ENCODE results near the gene SRGAP3.

SRGAP3 gene

DNA sequence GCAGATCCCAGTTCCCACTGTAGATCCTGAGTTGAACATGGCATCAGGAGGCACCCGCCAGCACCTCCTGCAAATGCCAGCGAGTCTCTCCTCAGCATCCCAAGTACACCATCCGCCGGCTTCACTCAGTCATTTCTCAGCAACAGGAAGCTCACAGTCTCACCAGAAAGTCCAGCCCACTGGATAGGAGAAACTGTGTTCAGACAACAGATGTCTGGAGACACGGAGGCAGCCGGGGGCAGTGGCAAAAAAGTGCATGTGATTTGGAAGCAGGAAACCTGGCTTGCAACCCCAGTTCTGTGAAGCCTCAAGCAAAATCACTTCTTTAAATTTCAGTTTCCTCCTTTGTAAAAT lies 68.7 kb downstream of the SRGAP3 start:
- in situ Hi-C loops (cut with MboI; ENCODE audit: low sequenced_read_pairs), result no loop called here

DNA sequence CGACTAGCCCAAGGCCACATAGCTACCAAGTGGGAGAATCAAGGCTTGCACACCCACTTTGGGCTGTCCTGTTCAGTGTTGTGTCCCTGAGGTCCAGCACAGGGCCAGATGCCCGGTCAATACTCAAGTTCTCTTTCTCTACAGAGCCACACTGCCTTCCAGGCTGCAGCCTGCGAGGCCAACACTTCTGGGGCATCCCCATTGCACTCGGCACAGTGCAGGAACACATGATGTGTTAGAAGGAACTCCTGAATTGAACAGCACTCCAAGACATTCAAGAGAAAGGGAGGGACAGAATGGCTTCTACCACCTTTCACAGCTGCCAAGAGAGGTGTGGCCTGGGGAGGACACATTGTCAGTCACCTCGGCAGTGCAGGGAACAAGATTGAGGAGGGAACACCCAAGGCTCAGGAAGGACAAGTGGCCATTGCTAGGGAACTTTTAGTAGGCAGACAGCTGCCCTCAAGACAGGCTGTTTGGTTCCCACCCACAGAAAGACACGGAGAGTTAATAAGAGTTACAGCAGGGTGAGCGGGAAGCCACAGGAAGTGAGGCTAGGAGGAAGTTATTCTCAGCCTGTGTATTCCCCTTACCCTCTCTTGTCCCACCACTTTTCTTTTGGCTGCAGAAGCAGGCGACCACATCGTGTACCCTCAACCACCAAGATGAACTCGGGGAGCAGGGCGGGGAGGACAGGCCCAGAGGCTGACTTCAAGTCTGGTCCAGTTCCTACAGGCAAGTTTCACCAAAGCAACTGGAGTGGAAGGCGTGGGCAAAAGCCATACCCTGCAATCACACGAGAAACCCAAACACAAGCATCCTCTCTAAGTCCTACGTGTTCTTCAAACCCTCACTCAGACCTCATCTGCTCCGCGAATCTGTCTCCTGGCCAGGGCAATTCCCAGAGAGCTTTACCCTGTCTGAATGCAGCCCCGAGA lies 69.4 kb downstream of the SRGAP3 start:
- in situ Hi-C loops (cut with MboI; ENCODE audit: low sequenced_read_pairs), result no loop called here

DNA sequence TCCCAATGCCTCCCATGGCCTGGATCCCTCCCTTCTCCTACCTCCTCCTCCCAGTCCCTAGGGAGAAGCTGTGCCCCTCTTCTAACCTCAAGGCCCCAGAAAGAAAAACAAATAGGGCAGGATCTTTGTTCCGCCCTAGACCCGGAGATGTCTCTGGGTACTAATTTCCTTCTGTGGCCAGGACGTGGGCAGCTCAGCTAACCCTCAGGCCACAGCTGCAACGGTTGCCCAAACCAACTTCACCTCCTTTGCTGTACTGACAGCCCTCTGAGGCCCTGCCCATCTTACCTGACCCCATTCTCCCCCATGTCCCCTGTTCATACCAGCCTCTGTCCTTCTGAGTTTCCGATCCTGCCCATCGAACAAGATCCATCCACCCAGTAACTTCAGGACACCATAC lies 70.7 kb downstream of the SRGAP3 start:
- in situ Hi-C loops (cut with MboI; ENCODE audit: low sequenced_read_pairs), result no loop called here

DNA sequence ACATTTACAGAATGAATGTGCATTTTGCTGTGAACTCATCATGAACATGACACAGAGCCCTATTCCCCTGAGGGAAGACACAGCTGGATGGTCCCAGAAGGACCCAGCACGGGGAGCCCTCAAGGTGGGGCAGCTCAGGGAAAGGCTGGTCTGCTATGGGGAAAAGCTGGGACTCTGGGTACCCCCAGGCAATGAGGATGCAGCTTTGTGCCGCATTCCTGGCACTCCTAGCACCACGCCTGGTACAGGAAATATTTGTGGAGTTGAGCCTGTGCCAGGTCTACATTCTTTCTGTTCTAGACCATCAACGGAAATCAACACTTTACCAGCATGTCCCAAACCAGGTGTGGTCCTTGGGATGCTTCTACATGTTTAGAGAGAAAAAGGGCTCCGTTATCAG lies 74.0 kb downstream of the SRGAP3 start:
- in situ Hi-C loops (cut with MboI; ENCODE audit: low sequenced_read_pairs), result no loop called here

DNA sequence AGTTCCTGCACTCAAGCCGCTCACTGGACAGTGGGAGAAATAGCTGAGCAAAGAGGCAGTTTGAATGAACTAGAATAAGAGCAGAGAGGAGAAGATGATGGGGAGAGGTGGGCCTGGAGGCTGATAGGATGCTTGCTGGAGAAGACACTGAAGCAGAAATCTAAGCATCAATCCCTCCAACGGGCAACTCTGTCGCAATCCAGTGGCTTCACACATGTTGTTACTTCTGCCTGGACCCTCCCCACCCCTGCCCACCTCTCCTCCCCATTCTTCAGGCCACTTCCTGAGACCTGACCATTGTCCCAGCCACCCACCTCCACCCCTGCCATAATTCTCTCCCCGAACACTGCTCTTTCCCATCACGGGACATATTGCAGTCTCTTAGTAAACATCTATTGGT lies 76.0 kb downstream of the SRGAP3 start:
- in situ Hi-C loops (cut with MboI; ENCODE audit: low sequenced_read_pairs), result no loop called here

DNA sequence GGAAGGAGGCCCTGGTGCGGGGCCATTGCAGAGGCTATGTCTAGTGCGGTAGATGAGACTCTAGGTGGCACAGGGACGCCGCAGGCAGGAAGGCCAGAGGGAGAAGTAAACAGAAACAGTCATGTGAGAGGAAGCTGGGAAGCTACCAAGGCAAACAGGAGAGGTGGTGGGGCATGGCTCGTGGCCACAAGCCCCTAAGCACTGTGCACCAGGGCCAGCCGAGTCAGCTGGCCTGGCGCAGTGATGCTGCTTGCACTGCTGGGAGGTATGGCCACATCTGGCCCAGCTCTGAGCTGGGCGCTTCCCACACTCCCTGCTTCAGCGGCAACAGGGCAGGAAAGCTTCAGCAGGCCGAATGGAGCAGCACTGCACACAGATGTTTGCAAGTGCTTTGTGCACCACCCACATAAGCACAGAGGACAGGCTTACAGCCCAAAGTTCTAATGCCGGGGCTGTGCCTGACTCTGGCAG lies 76.6 kb downstream of the SRGAP3 start:
- in situ Hi-C loops (cut with MboI; ENCODE audit: low sequenced_read_pairs), result no loop called here

DNA sequence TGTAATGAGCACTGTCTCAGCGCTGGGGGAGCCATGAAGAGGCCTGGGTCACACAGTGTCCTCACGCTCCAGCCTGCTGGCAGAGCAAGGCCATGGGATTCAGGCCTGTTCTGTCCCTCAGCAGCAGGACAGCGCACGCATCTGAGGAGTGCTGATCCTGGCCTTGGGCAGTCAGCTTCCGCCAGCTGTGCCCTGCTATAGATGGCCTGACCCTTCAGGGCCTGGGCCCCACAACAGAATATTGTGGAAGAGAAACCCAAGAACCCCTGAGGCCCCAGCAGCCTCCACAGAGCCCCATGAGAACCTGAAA lies 78.6 kb downstream of the SRGAP3 start:
- in situ Hi-C loops (cut with MboI; ENCODE audit: low sequenced_read_pairs), result no loop called here

DNA sequence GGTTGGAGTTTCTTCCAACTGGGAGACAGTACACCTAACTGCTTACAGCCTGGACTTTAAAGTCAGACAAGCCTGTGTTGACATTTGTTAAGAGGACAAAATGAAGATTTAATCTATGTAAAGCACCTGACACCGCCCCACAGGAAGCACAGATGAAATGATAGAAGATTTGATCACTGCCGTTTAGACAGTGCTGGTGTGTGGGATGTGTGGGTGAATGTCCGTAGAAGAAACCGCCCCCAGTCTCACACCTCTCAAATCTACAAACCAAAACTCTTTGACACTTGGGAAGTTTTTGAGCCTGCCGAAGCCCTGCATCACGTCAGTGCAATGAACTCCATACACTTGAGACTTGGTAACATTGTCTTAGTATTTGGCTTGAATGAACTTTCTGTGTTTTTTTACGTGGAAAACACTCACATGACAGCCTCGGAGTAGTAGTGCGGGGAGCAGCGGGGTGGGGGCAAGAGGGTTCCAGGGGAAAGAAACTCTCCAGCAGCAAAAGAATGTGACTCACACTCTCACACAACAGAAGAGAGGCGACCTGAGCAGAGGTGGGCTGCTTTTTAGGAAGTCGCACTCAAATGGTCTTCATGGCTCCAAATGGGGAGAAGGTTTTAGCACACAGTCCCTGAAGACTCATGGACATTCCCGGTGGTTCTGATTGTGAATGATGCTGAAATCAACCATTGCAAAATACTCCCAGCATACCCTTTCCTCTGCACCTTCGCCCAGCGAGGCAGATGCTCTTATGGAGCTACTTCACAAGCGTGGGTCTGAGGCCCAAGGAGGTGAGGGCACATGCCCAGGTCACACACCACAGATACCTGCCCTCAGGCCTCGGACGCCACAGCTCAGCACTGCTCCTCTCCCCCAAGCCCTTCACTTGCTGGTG lies 79.2 kb downstream of the SRGAP3 start:
- in situ Hi-C loops (cut with MboI; ENCODE audit: low sequenced_read_pairs), result no loop called here

DNA sequence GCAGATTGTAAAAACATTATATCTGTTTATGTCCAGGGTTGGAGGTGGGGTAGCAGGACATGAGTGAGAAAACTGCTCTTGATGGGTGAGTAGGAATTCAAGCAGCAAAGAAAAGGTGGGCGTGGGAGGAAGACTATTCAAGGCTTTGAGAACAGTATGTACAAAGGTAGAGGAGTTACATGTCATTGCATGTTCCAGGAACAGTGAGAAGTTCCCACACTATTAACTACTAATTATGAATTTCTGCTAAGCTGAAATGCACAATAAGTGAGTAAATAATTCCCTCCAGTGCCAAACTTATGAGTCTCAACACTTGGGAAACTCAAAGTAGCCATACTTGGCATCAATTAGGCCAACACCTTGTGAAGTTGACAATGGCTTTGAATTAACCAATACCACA lies 80.1 kb downstream of the SRGAP3 start:
- in situ Hi-C loops (cut with MboI; ENCODE audit: low sequenced_read_pairs), result no loop called here

DNA sequence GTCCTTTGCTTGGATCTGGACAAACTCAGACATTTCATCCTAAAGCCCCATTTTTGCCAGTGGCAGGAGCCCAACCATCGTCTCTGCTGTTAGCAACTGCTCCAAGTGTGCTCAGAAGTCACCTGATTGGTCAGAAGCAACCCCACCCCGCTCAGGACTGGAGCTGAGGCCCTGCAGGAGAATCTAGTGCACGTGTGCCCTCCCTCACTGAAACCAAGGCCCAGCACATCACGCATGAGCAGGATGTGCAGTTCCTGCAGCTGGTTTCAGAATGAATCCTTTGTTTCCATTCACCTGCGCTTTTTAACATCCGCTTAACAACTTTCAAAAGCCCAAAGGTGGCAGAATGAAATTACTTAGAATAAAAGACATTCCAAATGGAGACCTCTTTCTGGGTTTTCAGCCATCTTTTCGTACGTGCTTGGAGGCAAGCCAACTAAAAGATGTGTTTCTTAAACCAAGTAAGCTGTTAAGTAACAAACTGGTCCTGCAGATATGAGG lies 81.2 kb downstream of the SRGAP3 start:
- in situ Hi-C loops (cut with MboI; ENCODE audit: low sequenced_read_pairs), result no loop called here

DNA sequence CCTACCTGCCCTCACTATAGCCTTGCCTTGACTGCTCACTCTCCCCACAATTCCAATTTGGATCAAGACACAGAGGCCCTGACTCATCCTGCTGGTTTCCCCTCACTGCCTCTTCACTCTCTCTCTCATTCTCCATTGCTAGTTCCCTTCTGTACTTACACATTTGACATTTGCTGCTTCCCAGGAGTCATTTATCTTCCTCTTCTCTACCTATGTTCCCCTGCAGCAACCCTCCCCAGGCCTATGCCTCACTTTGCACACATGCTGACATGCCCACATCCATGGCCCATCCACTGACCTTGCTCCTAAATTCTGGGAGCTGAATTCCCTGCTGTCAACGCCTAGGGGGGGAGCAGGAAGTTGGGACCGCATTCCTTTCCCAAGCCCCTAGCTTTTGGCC lies 82.2 kb downstream of the SRGAP3 start:
- in situ Hi-C loops (cut with MboI; ENCODE audit: low sequenced_read_pairs), result no loop called here

DNA sequence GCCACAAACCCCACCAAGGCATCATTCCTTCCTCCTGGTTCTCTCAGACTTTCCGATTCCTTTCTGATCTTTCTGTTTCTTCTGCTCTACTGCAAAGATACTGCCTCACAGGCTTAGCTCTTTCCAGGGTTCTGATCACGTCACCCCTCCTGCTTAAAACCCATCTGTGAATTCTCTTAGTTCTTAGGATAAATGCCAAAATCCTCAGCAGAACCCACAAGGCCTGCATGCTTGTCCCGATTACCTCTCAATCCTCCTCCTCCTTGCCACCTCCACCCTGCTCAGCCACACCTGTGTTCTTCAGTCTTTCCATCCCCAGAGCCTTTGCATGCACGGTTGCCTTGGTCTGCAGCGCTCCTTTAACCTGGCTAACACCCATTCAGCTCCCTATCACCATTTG lies 84.0 kb downstream of the SRGAP3 start:
- in situ Hi-C loops (cut with MboI; ENCODE audit: low sequenced_read_pairs), result no loop called here

DNA sequence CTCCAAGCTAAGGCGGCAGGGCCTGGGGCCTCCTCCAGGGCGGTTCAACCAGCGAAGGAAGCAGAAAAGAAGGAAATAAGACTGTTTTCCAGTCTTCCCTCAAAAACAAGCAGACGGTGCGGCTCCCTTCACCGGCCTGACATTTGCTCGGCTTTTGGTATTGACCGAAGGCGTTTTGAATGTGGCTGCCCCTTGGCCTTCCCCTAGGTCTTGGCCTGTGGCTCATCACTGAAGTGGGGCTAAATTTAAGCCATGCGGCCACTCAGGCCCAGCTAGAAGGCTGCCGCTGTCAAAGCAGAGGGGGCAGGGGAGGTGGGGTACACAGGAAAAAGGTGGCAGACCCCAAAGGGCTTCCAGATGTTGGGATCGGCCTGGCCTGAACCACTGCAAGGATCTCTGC lies 86.2 kb downstream of the SRGAP3 start:
- in situ Hi-C loops (cut with MboI; ENCODE audit: low sequenced_read_pairs), result no loop called here

DNA sequence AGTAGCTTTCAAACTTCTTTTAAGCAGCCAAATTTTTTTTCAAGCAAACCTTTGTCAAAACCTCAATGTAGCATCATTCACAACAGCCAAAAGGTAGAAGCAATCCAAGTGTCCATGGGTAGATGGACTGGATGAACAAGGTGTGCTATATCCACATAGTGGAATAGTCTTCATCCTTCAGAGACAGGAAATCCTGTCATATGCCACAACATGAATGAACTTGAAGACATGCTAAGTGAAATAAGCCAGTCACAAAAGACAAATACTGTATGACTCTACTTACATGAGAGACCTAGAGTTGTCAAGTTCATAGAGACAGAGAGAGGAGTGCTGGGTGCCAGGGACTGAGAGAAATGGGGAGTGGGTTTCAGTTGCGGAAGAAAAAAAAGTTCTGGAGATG lies 87.6 kb downstream of the SRGAP3 start:
- in situ Hi-C loops (cut with MboI; ENCODE audit: low sequenced_read_pairs), result no loop called here

DNA sequence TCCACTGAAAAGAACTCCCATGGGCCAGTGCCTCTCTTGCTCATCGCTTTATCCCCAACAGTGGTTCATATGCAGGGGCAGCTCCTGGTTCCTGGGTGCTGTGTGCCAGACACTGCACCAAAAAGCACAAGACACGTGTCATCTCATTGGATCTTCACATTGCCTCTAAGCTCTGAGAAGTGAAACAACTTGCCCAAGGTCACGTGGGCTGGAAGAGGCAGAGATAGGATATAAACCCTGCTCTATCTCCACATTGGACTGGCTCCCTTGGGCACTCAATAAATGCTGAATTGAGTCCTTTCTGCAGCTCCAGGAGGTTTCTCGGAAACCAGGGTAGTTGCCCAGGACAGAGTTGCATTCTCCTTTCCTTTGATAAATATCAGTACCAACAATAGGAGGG lies 88.1 kb downstream of the SRGAP3 start:
- in situ Hi-C loops (cut with MboI; ENCODE audit: low sequenced_read_pairs), result no loop called here

DNA sequence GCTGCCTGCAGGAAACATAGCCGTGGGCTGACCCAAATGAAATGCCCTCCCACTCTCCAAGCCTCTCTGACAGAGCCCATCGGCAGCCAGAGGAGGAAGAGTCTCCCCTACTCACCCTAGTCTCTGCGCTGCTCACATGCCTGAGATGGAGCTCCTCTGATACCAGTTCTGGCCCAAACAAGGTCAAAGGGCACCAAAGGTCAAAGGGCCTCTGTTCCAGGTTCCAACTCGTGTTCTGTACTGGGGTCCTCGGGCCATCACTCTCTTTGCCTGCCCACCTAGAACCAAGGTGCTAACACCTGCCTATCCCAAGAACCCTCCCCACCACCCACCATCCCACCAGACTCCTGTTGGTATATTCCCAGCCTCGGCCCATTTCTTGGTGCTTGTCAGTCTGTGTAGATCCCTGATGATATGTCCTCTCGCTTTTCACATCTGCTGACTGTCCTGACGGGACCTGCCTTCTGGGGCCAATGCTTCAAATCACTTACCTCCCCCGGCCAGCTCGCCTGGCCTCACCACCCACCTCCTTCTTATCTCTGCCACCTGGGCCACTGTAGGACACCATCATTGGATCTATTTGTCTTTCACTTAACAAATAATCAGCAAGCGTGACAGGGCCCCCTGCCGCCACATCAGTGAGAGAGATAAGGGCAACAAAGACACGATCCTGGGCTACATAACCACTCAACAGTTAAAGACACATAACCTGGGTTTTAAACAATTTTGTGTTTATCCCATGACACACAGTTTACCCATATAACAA lies 90.4 kb downstream of the SRGAP3 start:
- in situ Hi-C loops (cut with MboI; ENCODE audit: low sequenced_read_pairs), result no loop called here

DNA sequence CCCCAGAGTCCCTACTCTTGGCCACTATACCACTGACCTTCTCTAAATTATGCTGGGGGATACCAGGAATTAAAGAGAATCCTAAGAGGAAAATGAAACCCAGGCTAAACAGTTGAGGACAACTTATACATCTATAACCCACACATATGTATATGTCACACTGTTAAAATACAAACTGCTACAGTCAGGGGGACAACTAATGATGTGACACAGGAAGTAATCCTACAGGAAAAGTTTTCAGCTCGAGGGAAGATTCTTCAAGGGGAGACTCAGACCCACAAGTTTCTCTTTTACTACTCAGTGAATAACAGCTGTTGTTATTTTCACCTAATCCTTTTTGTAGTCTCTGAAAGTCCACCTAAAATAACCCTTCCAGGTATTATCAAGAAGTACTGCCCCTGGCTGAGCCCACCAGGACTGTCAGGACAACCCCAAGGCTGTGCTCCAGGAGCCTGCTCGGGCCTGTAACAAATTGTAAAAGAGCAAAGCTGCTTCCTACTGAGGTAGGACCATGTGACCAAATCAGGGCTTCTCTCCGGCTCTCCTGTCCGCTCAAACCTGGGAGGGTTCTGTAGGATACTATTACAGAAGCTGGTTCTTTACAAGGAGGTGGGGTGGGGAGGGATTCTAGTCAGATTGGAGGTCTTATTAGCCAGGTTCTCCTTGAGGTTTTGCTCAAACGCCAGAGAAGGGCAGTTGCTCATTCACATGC lies 91.6 kb downstream of the SRGAP3 start:
- in situ Hi-C loops (cut with MboI; ENCODE audit: low sequenced_read_pairs), result no loop called here

DNA sequence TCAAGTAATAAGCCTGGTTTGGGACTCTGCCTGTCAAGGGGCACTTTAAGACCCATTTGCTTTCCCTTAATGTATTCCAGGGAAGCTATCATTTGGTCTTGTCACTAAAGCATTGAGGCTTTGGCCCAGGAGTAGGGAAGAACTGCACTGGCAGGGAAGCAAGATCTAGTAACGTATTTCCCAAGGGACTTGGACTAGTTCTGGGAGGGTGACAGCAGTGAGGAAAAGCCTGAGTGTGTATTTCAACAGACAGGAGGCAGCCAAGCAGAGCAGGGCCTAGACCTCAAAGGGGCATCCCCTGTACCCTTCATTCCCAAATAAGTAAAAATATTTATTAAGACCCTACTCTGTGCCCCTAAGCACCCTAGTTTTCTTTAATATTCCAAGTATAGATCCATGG lies 92.8 kb downstream of the SRGAP3 start:
- in situ Hi-C loops (cut with MboI; ENCODE audit: low sequenced_read_pairs), result no loop called here

DNA sequence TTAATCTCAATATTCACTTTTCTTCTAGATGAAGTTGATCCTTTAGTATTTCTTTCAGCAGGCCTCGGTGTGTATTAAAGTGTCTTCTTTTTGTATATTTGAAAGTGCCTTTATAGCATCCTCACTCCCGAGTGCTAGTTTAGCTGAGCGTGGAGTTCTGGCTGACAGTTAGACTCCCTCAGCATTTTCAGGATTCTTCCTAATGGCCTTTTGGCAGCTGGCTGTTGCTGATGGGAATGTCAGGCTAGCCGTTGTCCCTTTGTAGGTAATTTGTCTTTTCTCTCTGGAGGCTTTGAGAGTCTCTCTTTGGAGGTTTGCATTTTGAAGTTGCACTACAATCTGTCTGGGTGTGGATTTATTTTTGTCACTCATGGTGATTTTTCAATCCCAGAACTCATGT lies 94.4 kb downstream of the SRGAP3 start:
- in situ Hi-C loops (cut with MboI; ENCODE audit: low sequenced_read_pairs), result no loop called here

DNA sequence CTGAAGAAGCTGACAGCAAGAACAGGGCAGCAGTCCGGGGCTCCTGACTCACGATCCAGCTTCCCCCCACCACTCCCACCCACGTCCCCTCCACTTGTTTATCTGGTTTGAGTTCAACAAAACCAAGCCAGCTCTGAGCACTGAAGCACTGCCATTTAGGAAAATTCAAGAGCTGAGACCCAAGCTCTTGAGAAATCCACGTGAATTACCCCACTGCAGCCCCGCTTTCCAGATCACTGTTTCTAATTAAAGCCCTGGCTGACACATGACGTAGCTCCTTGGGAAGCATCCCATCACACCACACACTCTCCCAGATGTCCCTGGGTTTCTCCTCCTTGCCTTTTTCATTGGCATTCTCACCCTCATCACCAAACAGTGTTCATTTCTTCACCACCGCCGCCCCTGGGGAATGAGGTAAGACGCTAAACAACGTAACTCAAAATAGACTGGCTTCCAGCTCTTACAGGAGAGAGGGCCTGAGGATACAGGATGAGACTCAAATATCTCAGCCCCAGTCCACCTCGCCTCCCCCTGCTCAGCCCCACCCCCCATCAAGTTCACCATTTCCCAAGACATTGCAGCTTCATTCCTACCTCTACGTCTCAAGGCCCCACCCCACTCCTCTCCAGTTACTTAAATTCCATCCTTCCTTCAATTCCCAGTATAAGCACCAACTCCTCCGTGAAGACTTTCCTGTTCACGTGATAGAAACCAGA lies 95.4 kb downstream of the SRGAP3 start:
- in situ Hi-C loops (cut with MboI; ENCODE audit: low sequenced_read_pairs), result no loop called here
